Activated CD8-positive, alpha-beta memory T cell treated with anti-CD3 and anti-CD28 coated beads for 36 hours (primary cell): Measurements from ENCODE around the gene ZNF367. TPM values are rescaled to one million over a fixed set of nuclear protein-coding genes. Genes with fewer than 3 reads are reported as not detected.

Experiments
- CTCF ChIA-PET: fragments of 350-600 bp; sonication (Branson Sonifier 250); formaldehyde crosslinking; loops from one replicate; lab custom pipeline; 2021; ENCODE audit warnings: antibody characterized with exemption; lab: Charles Lee
- POLR2A ChIA-PET: fragments of 350-600 bp; sonication (Branson Sonifier 250); formaldehyde crosslinking; loops from one replicate; lab custom pipeline; 2021; ENCODE audit warnings: antibody characterized with exemption; lab: Charles Lee
- total RNA-seq, 2 experiments: library from RNA; stranded (reverse); gene quantifications; one replicate each; pipeline ENCODE4 v1.2.3, GENCODE V29; 2021

The ZNF367 gene
- total RNA-seq, 2 experiments from 2014 or later: 46.0 to 47.8 TPM

DNA sequence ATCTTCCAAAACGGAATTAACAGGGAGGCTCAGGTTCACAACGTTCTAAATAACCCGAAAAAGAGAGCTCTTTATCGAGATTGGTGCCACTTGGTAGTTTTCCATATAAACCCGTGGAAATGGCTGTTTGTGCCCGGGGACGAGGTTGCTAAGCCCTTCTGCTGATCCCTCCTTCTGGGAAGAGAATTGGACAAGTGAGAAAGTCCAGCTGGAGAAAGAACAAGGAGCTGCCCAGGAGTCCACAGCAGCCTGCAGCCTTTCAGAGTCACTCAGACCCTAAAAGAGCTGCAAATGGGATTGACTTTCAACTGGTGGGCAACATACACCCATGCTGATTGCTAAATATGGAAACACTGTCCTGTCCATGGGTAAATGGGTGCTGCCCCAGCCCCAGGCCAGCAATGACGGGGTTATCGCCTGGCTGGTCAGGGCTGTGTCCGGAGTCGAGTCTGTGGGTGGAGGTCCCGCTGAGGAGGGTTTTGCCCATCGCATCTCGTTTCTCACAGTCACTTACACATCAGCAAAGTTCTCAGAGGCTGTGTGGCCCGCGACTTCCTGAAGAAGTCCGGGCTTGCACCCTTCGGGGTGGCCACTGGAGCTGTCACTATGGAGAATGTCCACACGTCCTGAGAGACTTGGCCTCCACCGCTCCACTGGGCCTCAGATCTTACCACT lies 75.5 kb downstream of the ZNF367 start:
- ChIA-PET CTCF (interaction anchor here (1.4 kb wide), 1 partner anchor 15 kb away, joined by 4 read pairs; no protein-coding TSS in a partner anchor), POLR2A (no interaction called here)

- CTCF ChIA-PET: no interaction called here
- POLR2A ChIA-PET: no interaction called here
These were observed 77.5 kb downstream of the ZNF367 start for GRCh38 chr9:96340707-96341106.

DNA sequence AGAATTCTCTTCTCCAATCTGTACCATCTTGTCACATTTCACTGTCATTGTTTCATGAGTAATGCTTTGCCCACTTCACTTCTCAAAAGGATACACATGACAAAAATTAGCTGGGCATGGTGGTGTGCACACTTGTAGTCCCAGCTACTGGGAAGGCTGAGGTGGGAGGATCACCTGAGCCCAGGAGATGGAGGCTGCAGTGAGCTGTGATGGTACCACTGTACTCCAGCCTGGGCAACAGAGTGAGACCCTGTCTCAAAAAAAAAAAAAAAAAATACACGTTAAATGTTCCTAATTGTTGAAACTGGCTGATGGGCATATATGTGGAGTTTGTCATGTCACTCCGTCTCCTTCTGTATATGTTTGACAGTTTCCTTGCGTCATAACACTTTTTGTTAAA lies 79.9 kb downstream of the ZNF367 start:
- CTCF ChIA-PET: interaction anchor here (0.6 to 0.7 kb wide), 2 partner anchors 11 to 104 kb away, joined by 3 read pairs; no protein-coding TSS in a partner anchor
- POLR2A ChIA-PET: no interaction called here

Other genes starting within 250 kb of the ZNF367 start
- gene HSD17B3, start 116.2 kb downstream of the ZNF367 start, total RNA-seq: not detected
- 1 to 10 TPM; 3.4 to 4.2 TPM for gene SLC35D2, start 34.7 kb downstream of the ZNF367 start, total RNA-seq
- 10 to 100 TPM; 16.0 to 16.1 TPM for gene HABP4, start 31.8 kb upstream of the ZNF367 start, total RNA-seq
- 1 to 10 TPM; 2.7 to 3.1 TPM for gene CDC14B, start 201.5 kb upstream of the ZNF367 start, total RNA-seq
- 10 to 100 TPM in 1 of 2 experiments, 1 to 10 TPM in 1; 9.6 to 10.1 TPM for gene PRXL2C, start 236.9 kb upstream of the ZNF367 start, total RNA-seq